PFSK-1 (cell line): Measurements from ENCODE around the gene MYL3.

Experiments used
- POLR2AphosphoS5 ChIP-seq: IDR thresholded peaks from 2 replicates; pipeline ENCODE4 v1.6.1; 2012; ENCODE audit warnings: low read depth, mild to moderate bottlenecking, control low read depth, low read length, moderate library complexity
- TAF1 ChIP-seq: IDR thresholded peaks from 2 replicates; pipeline ENCODE4 v1.6.1; 2012; ENCODE audit warnings: low read length, control low read depth, borderline replicate concordance; ENCODE audit not compliant: insufficient read depth

GRCh38 chr3:46846624-46847542 lies 16.4 kb downstream of the MYL3 start:
- no peak for TF ChIP-seq POLR2AphosphoS5
- no peak for TF ChIP-seq TAF1
